Peyer's patch (tissue), 4 donors: Measurements from ENCODE around the gene CACNA2D2.

Source experiments
- CTCF ChIP-seq, 6 experiments: fragments of 450-650 bp in 4 of 6; fragments of 200-600 bp in 2 of 6; sonication (generic) in 1 of 6; IDR thresholded peaks; one replicate each; pipeline ENCODE4 v1.5.1; 2017 to 2019; ENCODE audit warnings: antibody characterized with exemption in 6 of 6, mild to moderate bottlenecking in 3 of 6, moderate library complexity in 1 of 6
- POLR2A ChIP-seq, 2 donors: fragments of 450-650 bp; IDR thresholded peaks; one replicate each; pipeline ENCODE4 v1.5.1; 2017; ENCODE audit warnings: antibody characterized with exemption in 2 of 2, mild to moderate bottlenecking in 2 of 2, moderate library complexity in 2 of 2

DNA sequence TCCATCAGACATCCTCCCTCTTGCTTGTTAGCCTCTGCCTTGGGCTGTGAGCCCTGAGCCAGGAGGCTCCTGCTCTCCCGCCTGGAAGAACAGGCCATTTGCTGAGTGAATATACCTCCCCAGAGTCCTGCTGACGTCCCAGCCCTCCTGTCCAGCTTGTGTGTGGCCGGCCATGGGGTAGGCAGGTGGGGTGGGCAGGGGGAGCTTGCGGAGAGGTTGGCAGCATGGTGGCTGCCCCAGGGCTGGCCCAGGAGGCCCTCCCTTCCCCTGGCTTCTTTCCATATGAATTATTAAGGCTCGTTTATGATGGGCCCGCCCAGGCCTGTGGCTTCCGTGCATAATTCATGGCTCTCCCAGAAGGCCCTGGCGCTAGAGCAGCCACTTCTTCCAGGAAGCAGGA is 18.7 kb downstream of the CACNA2D2 start:
- TF ChIP-seq CTCF (IDR thresholded peaks at IDR 0.05) (no peak), POLR2A (IDR thresholded peaks at IDR 0.05) (no peak)
